ENCODE results near the gene GNAL. TPM values are rescaled to one million over a fixed set of nuclear protein-coding genes. Genes with fewer than 3 reads are reported as not detected.

Gene GNAL
- total RNA-seq, 1 experiment from 2014 or later, result 0.61 TPM

DNA sequence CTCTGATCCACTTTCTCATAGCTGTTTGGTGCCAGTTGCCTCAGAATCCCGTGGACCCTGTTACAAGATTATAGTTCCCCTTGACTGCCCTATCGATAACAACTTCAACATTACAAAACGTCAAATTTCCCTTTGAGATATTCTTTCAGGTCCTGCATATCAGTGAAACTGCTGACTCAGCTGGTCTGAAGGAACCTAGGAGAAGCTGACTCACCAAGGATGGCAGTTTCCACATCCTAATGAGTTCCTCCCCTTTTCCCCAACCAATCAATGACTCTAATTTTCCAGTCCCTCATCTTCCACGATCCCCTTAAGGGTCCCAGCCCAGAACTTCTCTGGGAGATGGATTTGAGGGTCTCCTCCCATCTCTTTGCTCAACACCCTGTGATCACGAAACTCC, 27.6 kb upstream of the GNAL start:
- no peak overlapping the region for H3K27ac Mint-ChIP-seq (ENCODE audit: unreplicated experiment)
- TF ChIP-seq CTCF (IDR thresholded peaks at IDR 0.05; ENCODE audit: unreplicated experiment), result no peak
- peaks cover 38% of the 10 kb centered on the region for H3K27me3 Mint-ChIP-seq (ENCODE audit: unreplicated experiment)
- no peaks in the 10 kb centered on the region for H3K36me3 Mint-ChIP-seq (ENCODE audit: insufficient read depth, unreplicated experiment)
- BruUV-seq (replicated peaks), result no TSS peak
- H3K4me3 Mint-ChIP-seq (ENCODE audit: low read depth, unreplicated experiment), result no peak overlapping the region
- H3K9me3 Mint-ChIP-seq (ENCODE audit: low read depth, unreplicated experiment), result no peaks in the 10 kb centered on the region
- CTCF ChIA-PET, result no interaction called here
- intact Hi-C loops (cut with micrococcal nuclease; ENCODE audit: unreplicated experiment), result no loop called here
- no peak for DNase-seq
- H3K4me1 Mint-ChIP-seq (ENCODE audit: low read depth, unreplicated experiment), result no peaks in the 10 kb centered on the region

GRCh38 chr18:11663439-11664029, 25.5 kb upstream of the GNAL start:
- no peak overlapping the region for H3K27ac Mint-ChIP-seq (ENCODE audit: unreplicated experiment)
- H3K27me3 Mint-ChIP-seq (ENCODE audit: unreplicated experiment), result peaks cover 17% of the 10 kb centered on the region
- H3K4me1 Mint-ChIP-seq (ENCODE audit: low read depth, unreplicated experiment), result no peaks in the 10 kb centered on the region
- BruUV-seq (replicated peaks), result no TSS peak
- H3K9me3 Mint-ChIP-seq (ENCODE audit: low read depth, unreplicated experiment), result no peaks in the 10 kb centered on the region
- intact Hi-C loops (cut with micrococcal nuclease; ENCODE audit: unreplicated experiment), result no loop called here
- H3K4me3 Mint-ChIP-seq (ENCODE audit: low read depth, unreplicated experiment), result no peak overlapping the region
- CTCF ChIA-PET, result interaction anchor here (1.5 kb wide), 1 partner anchor 14 kb away, joined by 3 read pairs; no protein-coding TSS in a partner anchor
- no peak for DNase-seq
- no peak for TF ChIP-seq CTCF (IDR thresholded peaks at IDR 0.05; ENCODE audit: unreplicated experiment)
- H3K36me3 Mint-ChIP-seq (ENCODE audit: insufficient read depth, unreplicated experiment), result no peaks in the 10 kb centered on the region

DNA sequence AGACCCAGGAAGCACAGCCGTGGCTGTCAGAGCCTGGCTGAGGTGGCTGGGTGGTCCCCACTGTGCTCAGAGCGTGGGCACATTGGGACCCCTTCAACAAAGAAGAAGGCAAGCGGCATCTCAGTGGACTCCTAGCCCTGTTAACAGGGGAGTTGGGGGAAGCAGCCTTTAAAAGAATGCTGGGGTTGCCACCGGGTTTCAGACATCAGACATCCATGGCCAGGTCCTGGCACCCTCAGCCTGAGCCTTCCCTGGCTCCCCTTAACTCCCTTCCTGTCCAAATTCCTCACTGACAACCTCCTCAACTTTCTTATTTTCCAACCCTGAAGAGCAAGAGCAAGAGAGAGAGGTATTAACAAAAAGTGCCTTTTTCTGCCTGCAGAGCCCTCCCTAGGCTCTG, 24.8 kb upstream of the GNAL start:
- no peak overlapping the region for H3K27ac Mint-ChIP-seq (ENCODE audit: unreplicated experiment)
- no peak for DNase-seq
- peaks cover 10% of the 10 kb centered on the region for H3K27me3 Mint-ChIP-seq (ENCODE audit: unreplicated experiment)
- H3K36me3 Mint-ChIP-seq (ENCODE audit: insufficient read depth, unreplicated experiment), result no peaks in the 10 kb centered on the region
- H3K9me3 Mint-ChIP-seq (ENCODE audit: low read depth, unreplicated experiment), result no peaks in the 10 kb centered on the region
- H3K4me1 Mint-ChIP-seq (ENCODE audit: low read depth, unreplicated experiment), result no peaks in the 10 kb centered on the region
- H3K4me3 Mint-ChIP-seq (ENCODE audit: low read depth, unreplicated experiment), result no peak overlapping the region
- intact Hi-C loops (cut with micrococcal nuclease; ENCODE audit: unreplicated experiment), result no loop called here
- BruUV-seq (replicated peaks), result no TSS peak
- TF ChIP-seq CTCF (IDR thresholded peaks at IDR 0.05; ENCODE audit: unreplicated experiment), result no peak
- CTCF ChIA-PET, result no interaction called here

- H3K4me3 Mint-ChIP-seq (ENCODE audit: low read depth, unreplicated experiment), result no peak overlapping the region
- CTCF ChIA-PET, result interaction anchor here (1.8 kb wide), 1 partner anchor 9 kb away, joined by 5 read pairs; no protein-coding TSS in a partner anchor
These were observed 23.9 kb upstream of the GNAL start for GRCh38 chr18:11665146-11665545.

More at GRCh38 chr18:11665146-11665545, 23.9 kb upstream of the GNAL start:
- DNase-seq, result no peak
- no TSS peak for BruUV-seq (replicated peaks)
- intact Hi-C loops (cut with micrococcal nuclease; ENCODE audit: unreplicated experiment), result no loop called here
- Mint-ChIP-seq H3K27ac (ENCODE audit: unreplicated experiment) (no peak overlapping the region), H3K27me3 (ENCODE audit: unreplicated experiment) (peaks cover under 1% of the 10 kb centered on the region), H3K36me3 (ENCODE audit: insufficient read depth, unreplicated experiment) (no peaks in the 10 kb centered on the region), H3K9me3 (ENCODE audit: low read depth, unreplicated experiment) (no peaks in the 10 kb centered on the region), H3K4me1 (ENCODE audit: low read depth, unreplicated experiment) (no peaks in the 10 kb centered on the region)
- no peak for TF ChIP-seq CTCF (IDR thresholded peaks at IDR 0.05; ENCODE audit: unreplicated experiment)
